Fibroblast of skin of right quadriceps (primary cell): Measurements from ENCODE around the gene CFAP20DC.
"Not testable (repeated sequence)": the region's sequence is repeated elsewhere in the genome, so short reads cannot be mapped to it uniquely, and the experiment has no call there.

Source experiments
- DNase-seq: peaks from one replicate; pipeline ENCODE4 v3.0.0-alpha.2; 2013

Gene CFAP20DC

GRCh38 chr3:58725326-58725853, 324.4 kb downstream of the CFAP20DC start:
- no peak for DNase-seq

GRCh38 chr3:58724336-58724735, 325.5 kb downstream of the CFAP20DC start:
- no peak for DNase-seq

GRCh38 chr3:58723173-58723572, 326.7 kb downstream of the CFAP20DC start:
- DNase-seq: no peak

GRCh38 chr3:58722561-58722960, 327.3 kb downstream of the CFAP20DC start:
- no peak for DNase-seq

- DNase-seq: no peak
Measured at GRCh38 chr3:58720526-58720925, 329.3 kb downstream of the CFAP20DC start.

GRCh38 chr3:58719684-58720083, 330.1 kb downstream of the CFAP20DC start:
- DNase-seq: no peak

- no peak for DNase-seq
Measured at GRCh38 chr3:58713715-58714401, 336.0 kb downstream of the CFAP20DC start.

- no peak for DNase-seq
Measured at GRCh38 chr3:58711871-58712270, 338.0 kb downstream of the CFAP20DC start.

- not testable (repeated sequence) for DNase-seq
Measured at GRCh38 chr3:58708983-58709382, 340.8 kb downstream of the CFAP20DC start.

GRCh38 chr3:58708116-58708791, 341.6 kb downstream of the CFAP20DC start:
- no peak for DNase-seq

- no peak for DNase-seq
Measured at GRCh38 chr3:58707390-58707930, 342.4 kb downstream of the CFAP20DC start.

- DNase-seq: no peak
Measured at GRCh38 chr3:58706395-58707167, 343.2 kb downstream of the CFAP20DC start.

- DNase-seq: no peak
Measured at GRCh38 chr3:58704745-58705144, 345.1 kb downstream of the CFAP20DC start.

GRCh38 chr3:58704304-58704703, 345.5 kb downstream of the CFAP20DC start:
- DNase-seq: not testable (repeated sequence)

- no peak for DNase-seq
Measured at GRCh38 chr3:58698246-58698645, 351.6 kb downstream of the CFAP20DC start.

GRCh38 chr3:58697561-58697960, 352.3 kb downstream of the CFAP20DC start:
- no peak for DNase-seq

GRCh38 chr3:58696813-58697212, 353.0 kb downstream of the CFAP20DC start:
- not testable (repeated sequence) for DNase-seq

GRCh38 chr3:58696093-58696492, 353.7 kb downstream of the CFAP20DC start:
- DNase-seq: no peak

- DNase-seq: not testable (repeated sequence)
Measured at GRCh38 chr3:58695284-58695683, 354.5 kb downstream of the CFAP20DC start.

- no peak for DNase-seq
Measured at GRCh38 chr3:58693940-58694850, 355.6 kb downstream of the CFAP20DC start.

GRCh38 chr3:58692484-58692883, 357.3 kb downstream of the CFAP20DC start:
- no peak for DNase-seq
